Kidney epithelial cell (primary cell): ENCODE measurements around the gene NEK6. TPM values are rescaled to one million over a fixed set of nuclear protein-coding genes. Genes with fewer than 3 reads are reported as not detected.

ENCODE experiments used
- DNase-seq: peaks from one replicate; pipeline ENCODE4 v3.0.0-alpha.2; 2010; ENCODE audit warnings: low read depth
- H3K27me3 ChIP-seq: 2 replicates; pipeline ENCODE4 v1.6.0; 2011; ENCODE audit warnings: low read length; ENCODE audit not compliant: control insufficient read depth, insufficient read depth
- H3K36me3 ChIP-seq: 2 replicates; pipeline ENCODE4 v1.5.1; 2011; ENCODE audit warnings: low read length; ENCODE audit not compliant: control insufficient read depth, insufficient read depth
- H3K4me3 ChIP-seq: 2 replicates; pipeline ENCODE4 v1.5.1; 2011; ENCODE audit warnings: low read depth, mild to moderate bottlenecking, control low read depth, low read length
- CTCF ChIP-seq: IDR thresholded peaks from 2 replicates; pipeline ENCODE4 v1.5.1; 2011; ENCODE audit warnings: mild to moderate bottlenecking, moderate library complexity, low read length, control low read depth, inconsistent platforms; ENCODE audit not compliant: insufficient read depth, poor library complexity, severe bottlenecking
- total RNA-seq: library from RNA; depleted of rRNA; stranded (reverse); fragments of >200 nt; gene quantifications from 2 replicates; pipeline ENCODE4 v1.2.3, GENCODE V29; 2015

Gene NEK6
- total RNA-seq, 1 donor from 2014 or later, result 17.8 TPM

GRCh38 chr9:124290743-124291554 lies 33.2 kb downstream of the NEK6 start:
- H3K4me3 ChIP-seq, result no peak overlapping the region
- no peak for TF ChIP-seq CTCF
- no peaks in the 10 kb centered on the region for H3K27me3 ChIP-seq
- DNase-seq, result no peak
- peaks cover 3% of the 10 kb centered on the region for H3K36me3 ChIP-seq

GRCh38 chr9:124291801-124292396 lies 34.1 kb downstream of the NEK6 start:
- Histone ChIP-seq H3K4me3 (no peak overlapping the region), H3K27me3 (no peaks in the 10 kb centered on the region), H3K36me3 (peaks cover 3% of the 10 kb centered on the region)
- TF ChIP-seq CTCF, result no peak
- no peak for DNase-seq

GRCh38 chr9:124292696-124293593 lies 35.2 kb downstream of the NEK6 start:
- no peaks in the 10 kb centered on the region for H3K27me3 ChIP-seq
- no peak overlapping the region for H3K4me3 ChIP-seq
- DNase-seq, result no peak
- TF ChIP-seq CTCF, result no peak
- peaks cover 3% of the 10 kb centered on the region for H3K36me3 ChIP-seq

- no peak for DNase-seq
- TF ChIP-seq CTCF, result no peak
- Histone ChIP-seq H3K4me3 (no peak overlapping the region), H3K27me3 (no peaks in the 10 kb centered on the region), H3K36me3 (peaks cover 3% of the 10 kb centered on the region)
Observed at GRCh38 chr9:124293718-124294506, 36.2 kb downstream of the NEK6 start.

- TF ChIP-seq CTCF, result no peak
- Histone ChIP-seq H3K4me3 (no peak overlapping the region), H3K27me3 (no peaks in the 10 kb centered on the region), H3K36me3 (peaks cover 2% of the 10 kb centered on the region)
- DNase-seq, result no peak
Observed at GRCh38 chr9:124295159-124295794, 37.5 kb downstream of the NEK6 start.
